Peyer's patch (tissue), 4 donors: ENCODE data around the gene ARL8A.

Source experiments
- CTCF ChIP-seq, 6 experiments: fragments of 450-650 bp in 4 of 6; fragments of 200-600 bp in 2 of 6; sonication (generic) in 1 of 6; IDR thresholded peaks; one replicate each; pipeline ENCODE4 v1.5.1; 2017 to 2019; ENCODE audit warnings: antibody characterized with exemption in 6 of 6, mild to moderate bottlenecking in 3 of 6, moderate library complexity in 1 of 6
- POLR2A ChIP-seq, 2 donors: fragments of 450-650 bp; IDR thresholded peaks; one replicate each; pipeline ENCODE4 v1.5.1; 2017; ENCODE audit warnings: antibody characterized with exemption in 2 of 2, mild to moderate bottlenecking in 2 of 2, moderate library complexity in 2 of 2

- TF ChIP-seq CTCF (IDR thresholded peaks at IDR 0.05): no peak
- TF ChIP-seq POLR2A (IDR thresholded peaks at IDR 0.05): no peak
These were observed 56.3 kb downstream of the ARL8A start for GRCh38 chr1:202088206-202088605.
